Effector memory CD4-positive, alpha-beta T cell (primary cell): ENCODE results near the gene EMC9.
"Not testable (repeated sequence)": the region's sequence is repeated elsewhere in the genome, so short reads cannot be mapped to it uniquely, and the experiment has no call there.

Source experiments
- DNase-seq, 3 donors: peaks; one replicate each; pipeline ENCODE4 v3.0.0-alpha.2; 2020
- H3K27ac ChIP-seq: 2 replicates; pipeline ENCODE4 v1.7.0; 2013; ENCODE audit warnings: mild to moderate bottlenecking, low read length, moderate library complexity; ENCODE audit not compliant: insufficient read depth, poor library complexity, severe bottlenecking
- H3K27me3 ChIP-seq: replicated peaks from 2 replicates; pipeline ENCODE4 v1.7.0; 2013; ENCODE audit warnings: mild to moderate bottlenecking, low read length; ENCODE audit not compliant: insufficient read depth, control insufficient read depth, poor library complexity, severe bottlenecking
- H3K36me3 ChIP-seq: 2 replicates; pipeline ENCODE4 v1.7.0; 2013; ENCODE audit warnings: mild to moderate bottlenecking, low read length, moderate library complexity; ENCODE audit not compliant: control insufficient read depth, insufficient read depth
- H3K4me1 ChIP-seq: 2 replicates; pipeline ENCODE4 v1.7.0; 2013; ENCODE audit warnings: low read length, mild to moderate bottlenecking; ENCODE audit not compliant: control insufficient read depth, insufficient read depth, poor library complexity, severe bottlenecking
- H3K4me3 ChIP-seq: 2 replicates; pipeline ENCODE4 v1.7.0; 2013; ENCODE audit warnings: low read length, low read depth, mild to moderate bottlenecking; ENCODE audit not compliant: insufficient read depth, poor library complexity, severe bottlenecking
- H3K9me3 ChIP-seq: 2 replicates; pipeline ENCODE4 v1.7.0; 2013; ENCODE audit warnings: mild to moderate bottlenecking, low read length, moderate library complexity; ENCODE audit not compliant: control insufficient read depth

The EMC9 gene

GRCh38 chr14:24110523-24110922, 30.9 kb downstream of the EMC9 start:
- no peak overlapping the region for H3K4me3 ChIP-seq
- no peak for DNase-seq
- no peak overlapping the region for H3K27ac ChIP-seq
- H3K9me3 ChIP-seq: no peaks in the 10 kb centered on the region
- no peaks in the 10 kb centered on the region for H3K36me3 ChIP-seq
- no peaks in the 10 kb centered on the region for H3K27me3 ChIP-seq
- peaks cover 9% of the 10 kb centered on the region for H3K4me1 ChIP-seq

- Histone ChIP-seq H3K27me3 (no peaks in the 10 kb centered on the region), H3K4me1 (peaks cover 8% of the 10 kb centered on the region), H3K9me3 (no peaks in the 10 kb centered on the region), H3K27ac (no peak overlapping the region), H3K4me3 (no peak overlapping the region), H3K36me3 (no peaks in the 10 kb centered on the region)
- no peak for DNase-seq
These were observed 31.3 kb downstream of the EMC9 start for GRCh38 chr14:24110060-24110459.

- no peak overlapping the region for H3K4me3 ChIP-seq
- H3K9me3 ChIP-seq: no peaks in the 10 kb centered on the region
- H3K36me3 ChIP-seq: peaks cover 5% of the 10 kb centered on the region
- peak overlapping the region; percentile 53 for H3K27ac ChIP-seq
- no peak for DNase-seq
- H3K4me1 ChIP-seq: peaks cover 8% of the 10 kb centered on the region
- H3K27me3 ChIP-seq: no peaks in the 10 kb centered on the region
These were observed 33.0 kb downstream of the EMC9 start for GRCh38 chr14:24108336-24108874.

- H3K4me1 ChIP-seq: peaks cover 8% of the 10 kb centered on the region
- H3K9me3 ChIP-seq: no peaks in the 10 kb centered on the region
- H3K27ac ChIP-seq: no peak overlapping the region
- peaks cover 12% of the 10 kb centered on the region for H3K36me3 ChIP-seq
- H3K4me3 ChIP-seq: no peak overlapping the region
- no peaks in the 10 kb centered on the region for H3K27me3 ChIP-seq
- no peak for DNase-seq
These were observed 34.6 kb downstream of the EMC9 start for GRCh38 chr14:24106672-24107271.

GRCh38 chr14:24105609-24106239, 35.7 kb downstream of the EMC9 start:
- DNase-seq: not testable (repeated sequence)

GRCh38 chr14:24103451-24103850, 37.9 kb downstream of the EMC9 start:
- Histone ChIP-seq H3K36me3 (peaks cover 27% of the 10 kb centered on the region), H3K4me3 (no peak overlapping the region), H3K4me1 (no peaks in the 10 kb centered on the region), H3K9me3 (no peaks in the 10 kb centered on the region), H3K27ac (no peak overlapping the region), H3K27me3 (no peaks in the 10 kb centered on the region)
- DNase-seq: no peak

More at GRCh38 chr14:24105609-24106239, 35.7 kb downstream of the EMC9 start:
- H3K4me1 ChIP-seq, H3K4me3 ChIP-seq, H3K27ac ChIP-seq, H3K9me3 ChIP-seq, H3K27me3 ChIP-seq: not testable (repeated sequence)
- H3K36me3 ChIP-seq: peaks cover 12% of the 10 kb centered on the region

GRCh38 chr14:24102357-24103048, 38.9 kb downstream of the EMC9 start:
- H3K36me3 ChIP-seq: peaks cover 31% of the 10 kb centered on the region
- no peak overlapping the region for H3K4me3 ChIP-seq

GRCh38 chr14:24100982-24101494, 40.4 kb downstream of the EMC9 start:
- DNase-seq: no peak
- no peaks in the 10 kb centered on the region for H3K9me3 ChIP-seq
- no peak overlapping the region for H3K27ac ChIP-seq
- H3K27me3 ChIP-seq: no peaks in the 10 kb centered on the region
- no peaks in the 10 kb centered on the region for H3K4me1 ChIP-seq
- no peak overlapping the region for H3K4me3 ChIP-seq
- H3K36me3 ChIP-seq: peaks cover 31% of the 10 kb centered on the region

More at GRCh38 chr14:24102357-24103048, 38.9 kb downstream of the EMC9 start:
- no peak for DNase-seq
- no peaks in the 10 kb centered on the region for H3K4me1 ChIP-seq
- no peaks in the 10 kb centered on the region for H3K9me3 ChIP-seq
- no peak overlapping the region for H3K27ac ChIP-seq
- H3K27me3 ChIP-seq: no peaks in the 10 kb centered on the region

GRCh38 chr14:24100197-24100981, 41.0 kb downstream of the EMC9 start:
- no peak for DNase-seq
- no peaks in the 10 kb centered on the region for H3K27me3 ChIP-seq
- no peaks in the 10 kb centered on the region for H3K9me3 ChIP-seq
- no peak overlapping the region for H3K27ac ChIP-seq
- H3K4me3 ChIP-seq: no peak overlapping the region
- no peaks in the 10 kb centered on the region for H3K4me1 ChIP-seq
- peaks cover 31% of the 10 kb centered on the region for H3K36me3 ChIP-seq
